Mucosa of stomach (tissue), 1 donor: ENCODE data around the gene ELAPOR1.

Experiments
- H3K27me3 ChIP-seq: one replicate; pipeline ENCODE4 v1.7.0; 2013; ENCODE audit warnings: mild to moderate bottlenecking, low read length; ENCODE audit not compliant: control insufficient read depth, insufficient read depth
- H3K36me3 ChIP-seq: one replicate; pipeline ENCODE4 v1.7.0; 2013; ENCODE audit warnings: low read length; ENCODE audit not compliant: control insufficient read depth, insufficient read depth
- H3K4me1 ChIP-seq: one replicate; pipeline ENCODE4 v1.7.0; 2013; ENCODE audit warnings: mild to moderate bottlenecking, low read length; ENCODE audit not compliant: control insufficient read depth, insufficient read depth
- H3K4me3 ChIP-seq: one replicate; pipeline ENCODE4 v1.7.0; 2013; ENCODE audit warnings: low read length
- H3K9ac ChIP-seq: one replicate; pipeline ENCODE4 v1.7.0; 2013; ENCODE audit warnings: mild to moderate bottlenecking, low read length, moderate library complexity
- H3K9me3 ChIP-seq: one replicate; pipeline ENCODE4 v1.7.0; 2013; ENCODE audit warnings: mild to moderate bottlenecking, low read length, moderate library complexity; ENCODE audit not compliant: control insufficient read depth
- donor health status: Pancreatic carcinoma.

Gene ELAPOR1

DNA sequence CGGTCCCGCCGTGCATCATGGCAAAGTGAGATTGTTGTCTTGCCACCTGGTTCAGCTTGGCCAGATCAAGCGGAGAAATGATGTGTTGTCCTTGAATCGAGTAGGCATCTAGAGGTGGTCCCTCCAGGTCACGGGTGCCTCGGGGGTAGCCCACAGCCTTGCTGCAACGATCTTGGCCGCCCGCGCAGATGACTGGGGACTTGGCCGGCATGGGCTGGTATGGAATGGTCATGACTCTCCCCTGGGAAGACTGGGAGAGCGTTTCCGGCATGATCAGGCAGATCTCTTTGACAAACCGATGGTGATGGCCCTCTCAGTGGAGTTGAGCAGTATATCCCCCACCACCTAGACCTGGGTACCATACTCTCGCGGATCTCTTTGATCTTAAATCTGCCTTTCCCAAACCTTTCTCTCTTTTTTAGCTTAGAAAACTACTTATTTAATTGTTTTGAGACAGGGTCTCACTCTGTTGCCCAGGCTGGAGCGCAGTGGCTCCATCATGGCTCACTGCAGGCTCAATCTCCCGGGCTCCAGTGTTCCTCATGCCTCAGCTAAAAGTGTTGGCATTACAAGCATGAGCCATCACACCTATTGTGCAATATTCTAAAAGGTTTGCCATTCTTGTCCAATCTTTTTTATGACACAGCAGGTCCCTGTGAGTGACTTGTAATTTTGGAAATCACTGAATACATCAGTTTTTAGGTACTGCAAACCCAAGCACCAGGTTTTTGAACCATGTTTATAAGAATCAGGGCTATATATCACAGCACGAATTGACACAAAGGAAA lies 9.4 kb upstream of the ELAPOR1 start:
- Histone ChIP-seq H3K4me3 (no peak overlapping the region), H3K27me3 (no peaks in the 10 kb centered on the region), H3K9me3 (no peaks in the 10 kb centered on the region), H3K36me3 (no peaks in the 10 kb centered on the region), H3K4me1 (no peaks in the 10 kb centered on the region), H3K9ac (no peak overlapping the region)

DNA sequence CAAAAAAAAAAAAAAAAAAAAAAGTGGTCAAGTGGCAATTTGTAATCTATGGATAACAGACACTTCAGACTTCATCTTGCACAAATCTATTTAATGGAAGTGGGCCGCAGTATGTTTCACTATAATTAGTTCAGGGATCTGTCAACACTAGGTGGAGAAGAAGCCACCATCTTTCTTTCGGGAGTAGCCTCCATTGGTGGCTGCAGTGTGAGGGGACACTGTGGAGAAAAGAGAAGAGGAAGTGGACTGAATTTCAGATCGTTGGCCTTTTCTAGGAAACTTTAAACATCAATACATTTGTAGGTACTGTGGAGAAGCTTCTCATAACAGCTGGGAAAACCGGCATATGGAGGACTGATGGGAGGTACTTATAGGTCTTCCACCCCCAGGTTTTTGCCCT lies 8.0 kb upstream of the ELAPOR1 start:
- Histone ChIP-seq H3K4me3 (no peak overlapping the region), H3K9ac (no peak overlapping the region), H3K36me3 (no peaks in the 10 kb centered on the region), H3K4me1 (no peaks in the 10 kb centered on the region), H3K27me3 (no peaks in the 10 kb centered on the region), H3K9me3 (no peaks in the 10 kb centered on the region)

DNA sequence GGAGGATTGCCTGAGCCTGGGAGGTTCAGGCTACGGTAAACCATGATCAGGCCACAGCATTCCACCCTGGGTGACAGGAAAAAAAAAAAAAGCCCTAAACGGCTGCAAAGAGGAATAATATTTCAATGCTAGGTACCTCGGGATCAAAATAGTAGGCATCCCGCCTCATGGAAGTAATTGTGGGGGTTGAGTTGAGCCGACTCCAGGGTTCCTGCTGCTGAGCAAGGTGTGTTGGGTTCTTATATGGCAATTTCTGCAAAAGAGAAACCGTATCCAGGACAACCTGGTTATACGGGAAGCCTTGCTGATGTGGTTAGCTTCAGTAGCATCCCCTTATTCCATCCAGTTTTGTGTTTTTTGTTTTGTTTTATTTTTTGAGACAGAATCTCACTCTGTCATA lies 6.1 kb upstream of the ELAPOR1 start:
- Histone ChIP-seq H3K27me3 (no peaks in the 10 kb centered on the region), H3K4me3 (no peak overlapping the region), H3K9ac (no peak overlapping the region), H3K36me3 (no peaks in the 10 kb centered on the region), H3K4me1 (peaks cover 8% of the 10 kb centered on the region), H3K9me3 (no peaks in the 10 kb centered on the region)

DNA sequence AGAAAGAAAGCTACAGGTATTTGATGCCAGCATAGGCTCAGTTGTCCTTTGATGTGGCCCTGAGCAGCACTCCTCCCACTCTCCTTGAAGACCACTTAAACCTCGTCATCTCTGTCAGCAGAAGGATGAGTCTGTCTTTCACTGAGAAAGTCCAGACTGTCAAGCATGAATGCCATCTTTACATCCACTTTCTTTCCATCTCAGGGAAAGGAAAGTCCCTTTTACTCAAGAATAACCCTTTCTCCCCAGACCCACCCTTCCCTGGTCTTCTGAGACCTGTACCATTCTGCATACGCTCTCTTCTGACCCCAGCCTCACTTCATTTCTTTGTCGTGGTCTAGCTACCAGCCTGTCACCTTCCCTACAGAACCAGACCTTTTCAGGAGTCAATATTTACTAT lies 4.0 kb upstream of the ELAPOR1 start:
- Histone ChIP-seq H3K36me3 (no peaks in the 10 kb centered on the region), H3K9me3 (no peaks in the 10 kb centered on the region), H3K4me1 (peaks cover 18% of the 10 kb centered on the region), H3K4me3 (no peak overlapping the region), H3K27me3 (peaks cover 12% of the 10 kb centered on the region), H3K9ac (no peak overlapping the region)

DNA sequence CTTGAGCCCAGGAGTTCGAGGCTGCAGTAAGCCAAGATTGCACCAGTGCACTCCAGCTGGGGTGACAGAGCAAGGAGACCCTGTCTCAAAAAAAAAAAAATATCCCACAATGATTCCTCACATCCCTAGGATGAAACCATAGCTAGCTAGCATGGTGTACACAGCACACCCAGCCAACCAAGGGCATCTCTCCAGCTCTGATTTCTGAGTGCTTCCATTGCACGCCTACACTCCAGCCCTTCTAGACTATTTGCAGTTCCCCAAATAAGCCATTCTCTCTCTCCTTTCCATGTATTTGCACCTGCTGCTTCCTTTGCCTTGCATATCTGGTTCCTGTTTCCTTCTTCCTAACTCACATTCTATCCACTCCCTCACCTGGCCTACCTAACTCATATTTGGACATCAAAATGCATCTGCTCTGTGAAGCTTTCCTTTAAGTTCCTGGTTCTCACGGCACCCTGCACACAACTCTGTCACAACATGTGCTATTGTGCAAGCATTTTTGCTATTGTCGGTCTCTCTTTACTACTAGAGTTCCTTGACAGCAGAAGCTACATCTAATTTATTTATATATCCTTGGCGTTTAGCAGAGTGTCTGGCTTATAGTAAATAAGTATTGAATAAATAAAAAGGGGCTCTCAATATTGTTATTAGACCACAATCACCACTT lies 2.4 kb upstream of the ELAPOR1 start:
- peaks cover 22% of the 10 kb centered on the region for H3K4me1 ChIP-seq
- H3K36me3 ChIP-seq, result no peaks in the 10 kb centered on the region
- no peak overlapping the region for H3K9ac ChIP-seq
- H3K9me3 ChIP-seq, result no peaks in the 10 kb centered on the region
- peaks cover 12% of the 10 kb centered on the region for H3K27me3 ChIP-seq
- H3K4me3 ChIP-seq, result no peak overlapping the region

DNA sequence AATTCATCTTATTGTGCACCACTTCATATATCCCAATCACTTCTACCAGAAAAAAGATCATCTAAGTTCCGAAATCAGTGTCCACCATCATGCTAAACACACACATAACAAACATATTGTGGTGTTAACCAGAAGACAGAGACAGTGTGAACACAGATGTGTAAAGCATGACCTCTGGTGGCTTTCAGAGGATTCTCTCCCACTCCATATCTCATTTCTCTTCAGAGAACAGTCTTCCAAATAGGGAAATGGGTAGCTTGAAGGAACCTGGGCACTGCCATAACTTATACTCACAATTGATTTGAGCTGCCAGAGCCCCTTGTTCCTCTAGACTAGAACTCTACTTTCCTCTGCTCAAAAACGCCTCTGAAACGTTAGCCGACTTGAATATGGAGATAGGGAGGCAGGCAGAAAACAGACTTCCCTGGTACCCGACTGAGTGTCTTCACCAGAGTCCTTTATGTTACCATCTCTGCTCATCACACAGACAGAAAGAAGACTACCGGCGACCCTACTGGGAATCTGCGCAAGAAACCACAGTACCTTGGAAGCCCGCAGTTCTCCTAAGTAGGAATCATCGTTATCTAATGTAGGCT lies 1.8 kb upstream of the ELAPOR1 start:
- no peak overlapping the region for H3K4me3 ChIP-seq
- H3K4me1 ChIP-seq, result peaks cover 28% of the 10 kb centered on the region
- peaks cover 12% of the 10 kb centered on the region for H3K27me3 ChIP-seq
- H3K9me3 ChIP-seq, result no peaks in the 10 kb centered on the region
- H3K36me3 ChIP-seq, result no peaks in the 10 kb centered on the region
- H3K9ac ChIP-seq, result no peak overlapping the region

DNA sequence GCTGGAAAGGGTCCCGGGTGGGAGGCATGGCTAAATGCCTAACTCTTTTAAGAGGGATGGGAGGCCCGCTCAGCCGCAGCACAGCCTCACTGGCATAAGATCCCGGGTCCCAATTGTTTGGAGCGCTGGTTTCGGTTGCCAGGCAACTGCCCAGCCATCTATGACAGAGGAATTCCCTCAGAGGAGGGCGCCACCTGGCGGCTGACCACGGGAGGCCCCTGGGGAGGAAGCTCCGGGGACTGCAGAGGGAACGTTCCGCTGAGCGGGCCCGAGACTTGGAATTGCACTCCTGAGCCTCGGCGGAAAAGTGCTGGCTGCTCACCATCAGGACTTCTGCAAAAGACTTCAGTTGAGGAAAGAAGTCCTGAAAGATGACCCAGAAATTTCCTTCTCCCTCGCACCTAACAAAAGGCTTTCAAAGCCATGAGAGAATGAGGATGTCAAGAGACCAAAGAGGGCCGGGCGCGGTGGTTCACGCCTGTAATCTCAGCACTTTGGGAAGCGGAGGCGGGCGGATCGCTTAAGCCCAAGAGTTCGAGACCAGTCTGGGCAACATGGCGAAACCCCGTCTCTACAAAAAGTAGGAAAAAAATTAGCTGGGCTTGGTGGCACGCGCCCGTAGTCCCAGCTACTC lies 1.1 kb upstream of the ELAPOR1 start:
- Histone ChIP-seq H3K4me3 (no peak overlapping the region), H3K9me3 (no peaks in the 10 kb centered on the region), H3K9ac (no peak overlapping the region), H3K36me3 (no peaks in the 10 kb centered on the region), H3K27me3 (peaks cover 12% of the 10 kb centered on the region), H3K4me1 (peaks cover 34% of the 10 kb centered on the region)

DNA sequence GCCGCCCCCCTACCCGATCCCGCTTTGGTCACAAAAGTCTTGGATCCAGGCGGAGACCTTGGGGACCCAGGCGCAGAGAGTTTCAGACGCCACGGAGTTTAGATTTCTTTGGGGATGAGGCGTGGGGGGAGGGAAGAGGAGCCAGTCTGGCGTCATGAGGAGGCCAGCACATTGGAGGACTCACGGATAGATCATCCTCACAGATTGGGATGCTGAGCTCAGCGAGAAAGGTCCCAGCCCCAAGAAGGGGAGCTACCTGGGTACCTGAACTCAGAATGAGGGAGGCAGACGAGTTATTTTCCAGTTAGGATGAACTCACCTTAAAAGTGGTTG lies 393 bp downstream of the ELAPOR1 start:
- Histone ChIP-seq H3K27me3 (peaks cover 12% of the 10 kb centered on the region), H3K4me3 (peak overlapping the region; percentile 66), H3K4me1 (peaks cover 42% of the 10 kb centered on the region), H3K36me3 (no peaks in the 10 kb centered on the region), H3K9ac (peak overlapping the region; percentile 65), H3K9me3 (no peaks in the 10 kb centered on the region)

DNA sequence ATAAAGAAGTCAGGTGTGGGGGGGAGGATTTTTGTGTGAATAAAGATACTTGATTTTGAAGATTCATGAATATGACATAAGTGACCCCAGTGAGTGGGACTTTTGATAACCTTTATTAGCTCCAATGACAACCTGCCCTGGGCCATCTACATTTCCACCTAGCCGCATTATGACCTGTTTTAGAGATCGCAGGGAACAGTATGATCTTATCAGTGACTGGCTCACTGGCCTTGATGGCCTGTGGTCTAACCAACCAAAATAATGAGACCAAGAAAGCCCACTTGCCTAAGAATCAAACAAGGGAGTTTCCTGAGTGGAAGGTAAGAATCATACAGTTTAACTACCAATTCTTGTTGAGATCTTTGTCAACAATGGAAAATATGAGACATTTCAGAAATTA lies 1.8 kb downstream of the ELAPOR1 start:
- no peaks in the 10 kb centered on the region for H3K9me3 ChIP-seq
- no peaks in the 10 kb centered on the region for H3K36me3 ChIP-seq
- no peak overlapping the region for H3K4me3 ChIP-seq
- no peak overlapping the region for H3K9ac ChIP-seq
- H3K4me1 ChIP-seq, result peaks cover 42% of the 10 kb centered on the region
- H3K27me3 ChIP-seq, result peaks cover 12% of the 10 kb centered on the region

DNA sequence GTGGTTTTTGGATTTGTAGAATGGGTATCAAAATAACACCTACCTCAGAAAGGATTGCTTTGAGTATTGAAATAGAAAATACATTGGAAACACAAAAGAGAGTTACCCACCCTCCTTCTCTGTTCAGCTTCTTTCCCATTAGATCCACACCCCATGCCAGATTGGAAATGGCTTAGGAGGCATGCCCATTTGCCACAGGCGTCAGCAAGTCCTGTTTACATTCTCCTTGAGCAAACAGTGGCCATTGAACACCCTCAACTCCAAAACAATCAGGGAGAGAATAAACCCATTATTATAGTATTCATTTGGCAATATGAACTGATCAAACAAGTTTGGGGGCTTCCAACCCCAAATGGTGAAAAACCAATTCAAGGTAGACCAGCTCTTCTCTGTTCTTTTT lies 2.4 kb downstream of the ELAPOR1 start:
- Histone ChIP-seq H3K36me3 (no peaks in the 10 kb centered on the region), H3K4me3 (no peak overlapping the region), H3K9ac (no peak overlapping the region)

DNA sequence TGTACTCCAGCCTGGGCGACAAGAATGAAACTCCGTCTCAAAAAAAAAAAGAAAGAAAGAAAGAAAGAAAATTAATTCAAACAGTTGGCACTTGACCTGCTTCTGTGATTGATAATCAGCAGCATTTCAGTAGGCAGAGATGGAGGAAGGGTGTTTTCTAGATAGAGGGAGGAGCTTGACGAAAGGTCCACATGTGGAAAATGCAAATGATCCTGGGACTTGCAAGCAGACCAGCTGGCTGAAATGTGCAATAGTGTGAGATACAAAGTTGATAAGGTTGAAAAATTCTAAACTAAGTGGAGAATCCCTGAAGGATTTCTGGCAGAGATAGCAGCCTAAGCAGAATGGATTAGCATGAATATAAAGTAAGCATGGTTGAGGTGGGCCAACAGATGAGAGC lies 4.2 kb downstream of the ELAPOR1 start:
- no peak overlapping the region for H3K9ac ChIP-seq
- H3K9me3 ChIP-seq, result no peaks in the 10 kb centered on the region
- H3K27me3 ChIP-seq, result peaks cover 12% of the 10 kb centered on the region
- H3K4me1 ChIP-seq, result peaks cover 31% of the 10 kb centered on the region
- no peaks in the 10 kb centered on the region for H3K36me3 ChIP-seq
- H3K4me3 ChIP-seq, result no peak overlapping the region

More for the DNA sequence above, 2.4 kb downstream of the ELAPOR1 start:
- no peaks in the 10 kb centered on the region for H3K9me3 ChIP-seq
- peaks cover 12% of the 10 kb centered on the region for H3K27me3 ChIP-seq
- peaks cover 42% of the 10 kb centered on the region for H3K4me1 ChIP-seq

DNA sequence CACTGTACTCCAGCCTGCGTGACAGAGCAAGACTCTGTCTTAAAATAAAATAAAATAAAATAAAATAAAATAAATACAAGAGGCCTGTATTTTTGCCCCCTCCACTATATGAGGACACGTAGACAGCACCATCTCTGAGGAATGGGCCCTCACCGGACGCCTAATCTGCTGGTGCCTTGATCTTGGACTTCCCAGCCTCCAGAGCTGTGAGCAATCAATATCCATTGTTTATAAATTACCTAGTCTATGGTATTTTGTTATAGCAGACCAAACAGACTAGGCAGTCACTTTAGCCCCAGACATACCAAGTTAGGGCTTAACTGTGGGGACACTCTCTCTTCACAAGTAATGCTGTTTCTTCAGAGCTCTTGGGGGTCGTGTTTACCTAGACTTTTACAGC lies 6.4 kb downstream of the ELAPOR1 start:
- no peaks in the 10 kb centered on the region for H3K36me3 ChIP-seq
- no peaks in the 10 kb centered on the region for H3K9me3 ChIP-seq
- no peaks in the 10 kb centered on the region for H3K27me3 ChIP-seq
- peaks cover 24% of the 10 kb centered on the region for H3K4me1 ChIP-seq
- H3K4me3 ChIP-seq, result no peak overlapping the region
- H3K9ac ChIP-seq, result no peak overlapping the region
